Loucy (cell line): ENCODE measurements around the gene CCDC93.

ENCODE experiments used
- CTCF ChIP-seq: fragments of 200-600 bp; sonication (generic); conservative IDR thresholded peaks from 2 replicates; pipeline ENCODE4 v1.5.1; 2014; ENCODE audit warnings: mild to moderate bottlenecking, antibody characterized with exemption, low read length
- EZH2phosphoT487 ChIP-seq: fragments of 200-600 bp; IDR thresholded peaks from 2 replicates; pipeline ENCODE4 v1.6.1; 2018; ENCODE audit warnings: antibody characterized with exemption, mild to moderate bottlenecking, moderate library complexity, borderline replicate concordance

GRCh38 chr2:117960231-117960630 is 53.6 kb downstream of the CCDC93 start:
- TF ChIP-seq CTCF (no peak), EZH2phosphoT487 (no peak)
